GOT3 (cell line): Measurements from ENCODE around the gene TUSC2.
A peak's percentile ranks its signal among the peaks of the same experiment; 100 is the strongest.

Experiments used
- DNase-seq: peaks from one replicate; lab custom pipeline; 2025; ENCODE audit warnings: mixed read lengths; lab: John Stamatoyannopoulos, UW

The TUSC2 gene, protein sequence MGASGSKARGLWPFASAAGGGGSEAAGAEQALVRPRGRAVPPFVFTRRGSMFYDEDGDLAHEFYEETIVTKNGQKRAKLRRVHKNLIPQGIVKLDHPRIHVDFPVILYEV

DNA sequence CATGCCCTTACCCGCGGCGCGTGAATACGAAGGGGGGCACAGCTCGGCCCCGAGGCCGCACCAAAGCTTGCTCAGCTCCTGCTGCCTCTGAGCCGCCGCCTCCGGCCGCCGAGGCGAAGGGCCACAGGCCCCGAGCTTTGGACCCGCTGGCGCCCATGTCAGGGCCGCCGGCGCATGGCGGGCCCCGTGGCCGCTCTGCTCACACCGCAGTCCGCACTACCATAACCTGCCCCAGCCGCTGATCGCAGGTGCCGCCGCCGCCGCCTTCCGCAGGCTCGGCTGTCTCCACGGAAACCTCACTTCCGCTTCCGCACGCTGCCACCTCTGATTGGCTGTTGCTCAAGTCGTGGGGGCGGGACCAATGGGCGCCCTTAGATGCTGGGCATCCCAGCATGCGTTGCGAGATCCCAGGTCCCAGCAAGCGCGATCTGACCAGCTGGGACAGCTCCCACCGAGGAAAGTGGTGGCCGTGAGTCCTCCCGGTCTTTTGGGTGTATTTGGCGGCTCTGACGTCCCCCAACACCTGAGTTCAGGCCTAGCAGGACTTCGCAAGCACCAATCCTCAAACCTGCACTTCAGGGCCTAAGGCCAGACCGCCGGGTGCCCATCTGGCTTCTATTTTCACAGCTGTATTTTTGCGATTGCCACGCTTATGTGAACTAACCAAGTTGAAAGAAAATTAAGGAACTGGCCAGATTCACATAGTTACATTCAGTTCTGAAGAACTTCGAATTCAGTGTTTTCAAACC is at the start of gene TUSC2:
TUSC2 (minus strand) TSS at position 281 of the 749 bp plus-strand sequence; CDS start at position 157, 124 bp downstream.
- DNase-seq = peak; percentile 84

DNA sequence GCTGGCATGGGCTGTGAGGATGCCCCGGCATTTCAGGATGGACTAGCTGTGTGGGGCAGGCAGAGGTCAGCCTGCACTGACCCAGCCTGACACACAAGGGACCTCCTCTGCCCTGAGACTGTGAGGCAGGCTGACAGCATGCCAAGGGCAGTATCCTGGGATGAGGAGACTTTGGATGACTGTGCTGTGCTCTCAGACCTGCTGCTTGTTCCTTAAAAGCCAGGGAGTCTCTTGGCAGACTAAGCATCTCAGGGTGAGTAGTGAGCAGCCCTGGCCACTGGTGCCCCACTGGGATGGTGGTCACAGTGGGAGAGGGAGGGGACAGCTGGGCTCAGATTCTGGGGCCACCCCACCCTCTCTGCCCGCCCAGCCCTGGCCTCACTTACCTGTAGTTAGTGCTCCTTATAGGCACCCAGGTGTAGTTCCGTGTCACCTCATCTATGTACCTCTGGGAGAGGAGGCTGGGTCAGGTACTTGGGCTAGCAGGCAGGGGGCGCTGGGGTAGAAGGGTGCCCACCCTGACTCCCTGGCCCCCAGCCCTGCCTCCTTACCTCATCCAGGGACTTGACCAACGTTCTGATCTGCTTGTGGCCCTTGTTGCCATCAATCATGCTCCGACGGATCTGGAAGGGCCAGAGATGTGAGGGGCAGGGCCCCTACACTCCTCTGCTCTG is 47.4 kb upstream of the TUSC2 start:
- no peak for DNase-seq

DNA sequence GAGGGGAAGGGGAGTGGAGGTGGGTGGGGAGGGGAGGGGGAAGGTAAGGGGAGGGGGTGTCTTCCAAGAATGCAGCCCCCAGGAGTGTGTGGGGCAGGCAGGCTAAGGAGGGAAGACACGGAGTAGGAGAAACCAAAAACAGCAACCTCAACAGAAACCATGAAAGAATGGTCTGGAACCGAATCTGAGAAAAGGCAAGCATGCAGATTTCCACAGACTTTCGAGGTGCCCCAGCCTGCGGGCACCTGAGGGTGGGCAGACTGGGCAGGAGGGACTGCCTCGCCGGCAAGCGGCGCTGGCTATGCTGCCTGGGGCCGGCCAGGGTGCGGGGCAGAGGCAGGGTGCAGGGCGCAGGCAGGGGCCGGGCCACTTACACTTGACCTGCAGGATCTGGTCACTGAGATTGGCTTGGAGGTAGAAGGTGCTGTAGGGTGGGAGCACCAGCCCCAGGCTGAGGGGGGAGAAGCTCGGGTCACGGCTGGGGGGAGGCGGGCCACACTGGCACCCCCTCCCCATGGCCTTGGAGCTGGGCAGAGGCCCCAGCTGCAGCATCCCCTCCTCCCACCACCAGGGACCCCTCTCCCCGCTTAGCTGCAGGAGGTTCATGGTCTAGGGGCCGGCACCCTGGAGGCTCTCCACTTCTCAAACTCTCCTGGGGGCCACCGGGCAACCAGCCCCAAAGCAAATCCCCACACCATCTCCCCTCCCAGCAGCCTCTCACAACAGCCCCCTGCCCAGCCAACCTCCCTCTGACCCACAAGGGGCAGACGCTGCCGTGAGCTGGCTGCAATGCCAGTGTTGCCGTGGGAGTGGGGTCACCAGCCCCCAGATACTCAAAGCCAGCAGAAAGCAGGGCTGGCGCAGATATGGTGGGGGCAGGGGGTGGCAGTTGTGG is 46.6 kb upstream of the TUSC2 start:
- DNase-seq = no peak

DNA sequence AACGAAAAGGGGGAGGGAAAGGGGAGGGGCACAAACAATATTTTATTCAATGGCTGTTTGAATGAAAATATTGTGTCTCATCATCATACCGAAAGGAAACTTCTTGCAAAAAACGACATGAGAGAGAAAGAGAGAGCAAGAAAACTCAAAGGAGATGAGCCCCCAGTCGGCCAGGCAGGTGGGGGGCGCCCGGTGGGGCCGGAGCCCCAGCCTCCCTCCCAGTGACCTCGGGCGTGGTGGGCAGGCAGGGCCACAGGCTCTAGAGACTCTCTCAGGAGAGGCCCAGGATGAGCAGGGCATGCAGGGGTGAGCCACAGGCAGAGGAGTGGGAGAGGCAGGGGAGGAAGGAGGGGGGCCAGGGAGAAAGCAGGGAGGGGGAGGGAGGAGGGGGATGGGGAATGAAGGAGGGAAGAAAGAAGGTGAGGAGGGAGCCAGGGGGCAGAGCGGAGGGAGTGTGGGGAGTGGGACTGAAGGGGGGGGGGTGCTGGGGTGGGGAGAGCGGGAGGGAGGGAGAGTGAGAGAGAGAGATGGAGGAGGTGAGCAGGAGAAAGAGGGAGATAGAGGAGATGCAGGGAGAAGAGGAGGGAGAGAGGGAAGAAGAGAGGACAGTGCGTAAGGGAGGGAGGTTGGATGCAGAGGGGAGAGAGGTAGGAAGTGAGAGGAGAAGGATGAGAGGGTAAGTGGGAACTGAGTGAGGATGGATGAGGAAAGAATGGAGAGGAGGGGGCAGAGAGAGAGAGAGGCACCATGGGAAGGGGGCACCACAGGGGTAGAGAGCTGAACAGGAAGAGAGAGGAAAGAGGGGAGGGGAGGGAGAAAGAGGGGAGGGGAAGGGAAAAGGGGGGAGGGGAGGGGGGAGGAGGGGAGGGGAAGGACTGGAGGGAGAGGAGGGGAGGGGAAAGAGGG is 45.4 kb upstream of the TUSC2 start:
- no peak for DNase-seq

DNA sequence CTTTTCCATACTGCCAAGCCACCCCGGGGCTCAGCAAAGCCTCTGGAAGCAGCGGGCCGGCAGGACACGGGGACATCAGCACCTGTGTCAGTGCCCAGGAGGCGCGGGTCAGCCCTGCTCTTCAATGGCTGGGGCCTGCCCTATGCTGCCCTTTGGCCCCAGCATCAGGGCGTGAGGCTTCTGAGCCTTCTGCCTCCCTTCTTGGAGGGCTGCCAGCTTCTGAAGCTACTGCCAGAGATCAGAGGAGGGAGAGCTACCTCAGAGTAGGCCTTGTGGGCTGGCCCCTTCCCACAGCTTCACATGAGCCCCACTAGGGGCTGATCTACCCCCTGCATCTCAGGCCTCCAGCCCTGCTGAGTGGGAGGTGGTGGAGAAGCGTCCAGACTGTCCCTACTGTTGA is 44.3 kb upstream of the TUSC2 start:
- DNase-seq = no peak

DNA sequence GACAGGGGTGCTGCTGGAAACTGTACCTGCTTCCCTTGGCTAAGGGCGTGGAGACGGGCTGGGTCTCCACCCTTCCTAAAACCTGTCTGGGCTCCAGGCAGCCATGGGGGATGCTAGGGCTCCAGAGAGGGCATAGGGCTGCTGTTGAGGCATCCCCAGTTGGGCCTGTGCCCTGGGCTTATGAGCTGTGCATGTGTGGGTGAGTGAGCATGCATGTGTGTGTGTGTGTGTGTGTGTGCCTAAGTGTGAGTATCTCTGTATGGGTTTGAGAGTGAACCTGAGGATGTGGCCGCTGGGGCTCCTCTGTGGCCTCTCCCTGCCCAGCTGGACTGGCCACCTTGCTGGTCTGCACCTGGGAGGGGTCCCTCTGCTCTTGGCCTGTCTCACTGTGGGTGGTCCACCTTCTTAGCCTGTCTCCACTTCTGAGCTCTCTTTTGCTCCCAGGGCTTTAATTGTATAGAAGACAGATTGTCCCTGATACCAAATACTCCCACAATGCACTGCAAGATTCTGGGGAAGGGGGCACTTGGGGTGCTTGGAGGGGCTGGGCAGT is 43.2 kb upstream of the TUSC2 start:
- DNase-seq = no peak

DNA sequence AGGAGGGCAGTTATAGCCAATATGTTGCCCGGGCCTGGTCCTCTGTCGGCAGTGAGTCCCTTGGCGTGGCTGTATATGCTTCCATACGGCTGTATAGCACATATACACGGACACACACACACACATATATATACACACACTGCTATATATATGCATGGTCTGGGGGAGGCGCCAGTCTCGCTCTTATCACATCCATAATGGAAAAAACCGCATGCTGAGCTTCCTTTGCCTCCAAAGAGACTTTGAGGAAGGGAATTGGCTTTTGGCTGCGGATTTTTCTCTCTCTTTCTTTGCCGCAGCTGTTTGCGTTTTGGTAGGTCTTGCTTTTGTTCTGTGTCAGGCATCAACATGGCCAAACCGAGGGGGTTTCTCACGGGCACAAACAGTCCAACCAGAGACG is 42.6 kb upstream of the TUSC2 start:
- DNase-seq = no peak

DNA sequence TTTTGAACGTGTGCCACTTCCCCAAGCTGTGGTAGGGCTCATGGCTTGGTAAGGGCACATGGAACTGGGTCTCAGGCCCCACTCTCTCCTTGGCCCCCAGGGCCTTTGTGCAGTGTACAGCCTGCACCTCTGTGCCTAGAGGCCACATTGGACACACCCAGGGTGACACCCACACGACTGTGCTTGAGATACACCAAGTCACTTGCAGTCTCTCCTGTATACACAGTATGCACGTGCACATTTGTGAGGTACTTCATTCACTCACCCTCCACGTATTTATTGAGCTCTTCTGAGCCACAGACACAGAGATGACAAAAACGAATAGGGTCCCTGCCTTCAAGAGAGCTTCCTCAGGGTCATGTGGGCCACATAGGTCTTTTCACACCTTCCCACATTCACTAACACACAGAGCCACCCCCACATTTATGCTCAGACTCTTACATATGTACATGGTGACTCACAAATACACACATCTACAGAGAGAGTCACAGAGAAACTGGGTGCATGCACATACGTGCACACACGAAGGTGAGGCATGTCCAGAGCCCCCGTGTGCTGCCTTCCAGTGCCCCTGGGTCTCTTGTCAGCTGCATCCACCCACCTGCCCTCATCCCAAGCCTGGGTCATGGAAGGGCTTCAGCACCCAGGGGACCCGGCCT is 41.1 kb upstream of the TUSC2 start:
- DNase-seq = no peak

DNA sequence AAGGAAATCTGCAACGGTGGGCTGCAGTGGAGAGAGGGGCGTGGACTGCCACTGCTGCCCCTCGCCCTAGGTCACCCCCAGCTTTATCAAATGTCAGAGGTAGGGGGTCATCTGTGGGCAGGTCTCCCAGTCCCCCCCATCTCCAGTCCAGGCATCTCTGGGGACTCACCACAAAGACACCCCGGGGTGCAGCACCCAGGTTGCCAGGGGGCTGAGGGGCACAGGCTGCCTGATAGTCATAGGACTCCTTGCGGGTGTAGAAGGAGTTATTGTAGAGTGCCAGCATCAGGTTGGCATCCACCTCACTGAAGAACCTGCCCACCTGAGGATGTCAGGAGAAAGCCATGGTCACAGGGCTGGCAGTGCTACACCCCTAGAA is 37.8 kb upstream of the TUSC2 start:
- no peak for DNase-seq

DNA sequence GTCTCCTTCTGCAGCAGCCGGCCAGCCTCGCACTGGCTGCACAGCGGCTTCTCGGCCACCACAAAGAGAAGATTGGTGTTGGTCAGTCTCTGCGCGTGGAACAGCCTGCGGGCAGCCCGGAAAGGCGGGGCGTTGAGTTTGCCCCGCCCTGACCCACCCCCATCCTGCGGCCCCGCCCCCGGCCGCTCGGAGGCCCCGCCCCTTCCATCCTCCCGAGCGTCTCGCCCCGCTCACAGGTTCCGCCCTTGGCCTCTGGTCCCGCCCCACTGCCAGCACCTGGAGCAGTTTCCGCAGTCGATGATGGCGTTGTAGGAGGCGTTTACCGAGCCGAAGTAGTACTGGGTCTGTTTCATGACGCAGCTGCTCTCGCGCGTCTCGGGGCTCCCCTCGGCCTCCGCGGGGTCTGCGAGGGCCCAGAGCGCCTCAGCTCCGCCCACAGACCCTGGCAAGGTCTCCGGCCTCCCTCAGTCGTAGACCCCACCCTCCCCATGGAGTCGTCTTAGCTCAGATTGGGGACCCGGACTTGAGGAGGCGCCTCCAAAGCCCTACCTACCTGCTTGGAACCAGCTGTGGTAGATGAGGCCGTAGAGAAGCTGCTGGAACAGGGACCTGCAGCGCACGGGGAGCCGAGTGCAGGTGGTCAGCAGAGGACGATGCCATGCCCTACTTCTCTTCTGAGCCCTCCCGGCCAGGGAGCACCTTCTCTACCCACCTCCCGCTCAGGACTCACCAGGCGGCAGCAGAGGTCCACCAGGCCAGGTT is 37.2 kb upstream of the TUSC2 start:
- DNase-seq = no peak

DNA sequence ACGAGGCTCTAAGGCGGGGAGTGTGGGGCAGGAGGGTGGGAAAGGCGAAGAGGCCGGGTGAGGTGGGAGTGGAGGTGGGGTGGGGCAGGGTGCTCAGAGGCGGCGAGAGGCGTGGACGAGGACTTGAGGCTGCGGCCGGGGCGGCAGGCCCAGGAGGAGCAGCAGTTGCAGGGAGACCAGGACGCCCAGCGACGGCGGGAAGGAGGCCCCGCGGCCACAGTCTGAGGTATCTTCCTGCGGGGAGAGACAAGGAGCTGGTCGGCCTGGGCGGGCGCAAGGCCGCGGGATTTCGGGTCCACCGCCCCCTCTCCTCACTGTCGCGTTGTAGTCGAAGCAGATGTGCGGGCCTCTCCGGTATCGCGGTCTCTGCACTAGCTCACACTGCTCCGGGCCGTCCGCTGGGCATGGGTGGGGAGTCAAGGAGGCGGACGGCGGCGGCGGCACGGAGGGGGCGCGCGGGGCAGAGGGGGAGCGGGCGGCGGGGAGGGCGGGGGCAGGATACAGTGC is 36.6 kb upstream of the TUSC2 start:
- no peak for DNase-seq

DNA sequence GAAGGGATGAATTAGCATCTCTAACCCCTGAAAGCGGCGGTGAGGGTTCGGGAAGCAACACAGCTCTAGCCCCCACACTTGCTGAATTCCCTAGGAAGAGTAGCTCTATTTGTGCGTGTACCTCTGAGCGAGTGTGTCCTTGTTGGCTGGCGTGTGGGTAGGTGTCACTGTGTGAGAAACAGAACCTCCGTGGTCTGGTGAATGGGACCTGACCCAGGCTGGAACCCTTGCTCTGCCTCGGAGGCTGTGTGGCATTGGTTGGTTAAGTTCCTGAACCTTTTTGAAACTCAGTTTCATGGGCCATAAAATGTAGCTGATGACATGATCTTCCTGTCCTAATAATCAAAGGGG is 31.7 kb upstream of the TUSC2 start:
- DNase-seq = no peak

DNA sequence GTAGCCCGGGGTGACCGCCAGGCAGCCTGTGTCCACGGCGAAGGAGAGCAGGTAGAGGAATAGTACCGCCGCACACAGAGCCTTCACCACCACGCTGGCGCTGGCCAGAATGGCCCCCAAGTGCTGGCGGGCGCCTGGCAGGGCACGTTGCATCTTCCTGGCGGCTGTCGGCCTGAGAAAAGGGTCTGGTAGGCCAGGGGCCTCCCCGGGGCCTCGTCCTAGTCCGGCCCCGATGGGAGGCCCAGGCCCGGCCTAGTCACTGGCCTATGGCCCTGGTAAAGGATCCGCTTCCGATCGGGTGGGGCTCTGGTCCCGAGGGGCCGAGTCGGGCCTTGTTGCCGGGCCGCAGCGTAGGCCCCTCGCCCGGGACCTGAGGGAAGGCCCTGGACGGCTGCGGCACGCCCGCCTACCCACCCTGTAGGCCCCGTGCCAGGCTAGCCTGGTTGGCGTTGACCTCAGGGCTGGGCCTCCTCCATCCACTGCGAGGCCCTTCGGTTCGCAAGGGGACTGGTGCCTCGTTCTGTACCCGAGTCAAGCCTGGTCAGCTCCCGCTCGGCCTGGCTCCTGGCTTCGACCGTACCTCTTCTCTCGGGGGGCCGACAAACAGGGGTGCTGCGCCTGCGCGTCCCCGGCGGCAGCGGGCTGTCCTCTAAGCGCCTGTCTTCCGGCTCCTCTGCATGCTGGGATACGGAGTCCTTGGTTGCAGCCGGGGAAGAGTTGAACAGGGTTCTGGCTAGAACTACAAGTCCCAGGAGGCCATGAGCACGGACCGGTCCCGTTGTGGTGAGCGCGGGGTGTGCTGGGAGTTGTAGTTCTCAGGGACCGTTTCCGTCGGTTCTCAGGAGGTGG is 31.1 kb upstream of the TUSC2 start, which contains the start of gene TMEM115:
TMEM115 (minus strand) TSS at position 611 of the 849 bp plus-strand sequence; CDS start at position 153, 458 bp downstream.
- DNase-seq = peak; percentile 91

DNA sequence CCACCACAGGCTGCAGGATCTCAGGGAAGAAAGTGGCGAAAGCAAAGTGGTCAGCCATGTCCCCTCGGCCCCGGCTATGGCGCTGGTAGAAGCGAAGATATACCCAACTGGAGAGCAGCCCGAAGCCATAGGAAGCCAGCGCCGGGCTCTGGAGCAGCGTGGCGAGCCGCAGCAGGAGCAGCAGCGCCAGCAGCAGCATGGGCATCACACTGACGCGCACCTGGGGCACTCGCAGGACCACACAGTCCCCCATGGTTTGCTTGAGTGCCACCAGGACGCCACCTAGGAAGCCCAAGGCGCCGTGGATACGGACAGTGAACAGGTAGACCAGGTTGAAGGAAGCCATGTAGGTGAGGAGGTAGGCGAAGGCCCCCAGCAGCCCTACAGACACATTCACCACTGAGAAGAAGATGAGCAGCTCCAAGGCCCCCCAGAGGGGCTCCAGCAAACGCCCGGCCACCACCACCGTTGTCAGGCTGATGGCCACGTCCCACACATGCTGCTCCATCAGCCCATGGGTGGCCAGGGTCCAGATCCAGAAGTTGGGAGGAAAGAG is 30.4 kb upstream of the TUSC2 start:
- DNase-seq = no peak

DNA sequence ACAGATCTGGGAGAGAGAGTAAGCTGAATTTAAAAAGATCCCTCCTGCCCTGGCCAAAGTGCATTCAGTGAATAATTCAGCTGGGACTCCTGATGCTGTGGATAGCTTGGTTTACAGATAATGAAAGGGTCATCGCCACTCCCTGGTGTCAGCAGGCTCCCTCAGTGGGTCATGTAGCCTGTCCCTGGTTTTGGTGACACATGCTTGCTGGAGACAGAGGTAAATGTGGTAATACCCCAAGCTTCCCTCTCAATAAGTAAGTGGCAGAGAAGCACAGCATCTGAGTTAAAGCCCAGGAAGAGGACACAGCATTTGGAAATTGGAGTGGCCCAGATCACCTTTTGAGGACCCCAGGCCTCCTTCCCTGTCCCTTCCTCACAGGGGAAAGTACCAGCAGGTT is 29.5 kb upstream of the TUSC2 start:
- no peak for DNase-seq

DNA sequence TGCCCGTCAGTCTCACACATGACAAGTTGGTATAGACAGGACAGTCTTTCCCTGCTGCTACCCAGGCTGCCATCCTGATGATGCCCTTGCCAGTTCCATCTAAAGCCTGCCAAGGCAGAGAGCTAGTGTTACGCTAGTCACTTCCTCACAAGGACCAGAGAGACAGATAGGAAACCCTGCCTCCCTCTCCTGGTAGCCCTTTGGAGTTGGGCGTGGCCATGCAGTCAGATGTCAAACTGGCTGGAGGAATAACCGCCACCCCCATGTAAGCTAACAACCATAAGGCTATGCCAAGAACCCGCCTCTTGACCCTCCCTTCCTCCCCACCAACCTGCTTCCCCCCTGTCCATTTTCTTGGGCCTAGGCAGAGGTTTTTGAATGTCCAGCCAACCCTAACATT is 28.5 kb upstream of the TUSC2 start:
- no peak for DNase-seq

DNA sequence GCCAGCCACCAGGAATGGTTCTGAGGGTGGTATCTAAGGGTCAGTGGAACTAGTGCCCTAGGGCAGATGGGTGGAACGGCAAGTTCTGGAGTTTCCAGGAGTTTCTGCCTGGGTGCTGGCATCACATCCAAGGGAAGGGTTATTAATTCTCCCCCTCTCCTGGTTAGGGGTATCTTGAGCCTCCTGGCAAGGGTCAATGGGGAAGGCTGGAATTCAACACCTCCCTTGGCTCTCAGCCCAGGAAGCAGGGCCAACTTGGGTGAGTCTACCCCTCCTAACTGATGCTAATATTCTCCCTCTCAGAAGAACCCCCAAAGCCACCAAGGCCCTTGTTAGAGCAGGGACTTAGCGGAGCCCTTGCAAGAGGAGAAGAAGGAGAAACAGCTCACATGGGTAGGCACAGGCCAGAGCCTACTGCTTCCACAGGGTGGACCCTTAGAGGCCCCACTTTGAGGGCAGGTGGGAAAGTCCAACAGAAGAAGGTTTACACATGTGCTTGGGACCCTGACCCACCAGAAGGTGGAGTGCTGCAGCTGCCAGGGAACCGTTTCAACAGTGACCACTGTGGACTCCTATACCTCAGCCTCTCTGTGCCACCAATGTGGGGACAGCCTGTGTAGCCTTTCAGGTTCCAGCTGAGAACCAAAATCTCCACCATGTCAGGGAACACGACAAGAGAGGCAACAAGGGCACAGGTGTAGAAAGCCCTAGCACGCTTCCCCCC is 28.0 kb upstream of the TUSC2 start:
- DNase-seq = no peak

DNA sequence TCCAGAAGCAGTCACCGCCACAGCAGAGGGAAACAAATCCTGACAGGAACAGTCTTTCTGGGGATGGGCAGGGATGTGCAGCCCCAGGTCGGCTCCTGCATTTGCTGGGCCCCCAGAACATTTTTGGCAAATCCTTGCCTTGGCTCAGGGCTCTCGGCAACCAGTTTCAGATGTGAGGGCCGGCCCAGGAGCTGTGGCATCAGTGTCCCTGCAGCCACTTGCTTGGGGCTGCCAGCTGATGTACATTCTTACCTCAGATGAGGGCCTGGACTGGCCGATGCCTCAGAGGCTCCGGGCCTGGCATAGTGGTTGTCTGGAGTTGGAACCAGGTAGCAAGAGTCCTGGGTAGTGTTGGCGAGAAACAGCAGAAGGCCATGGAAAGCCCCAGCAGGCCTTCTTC is 26.8 kb upstream of the TUSC2 start:
- DNase-seq = no peak
